AG09319 (cell line): ENCODE data around the gene STRIP1.

Experiments
- DNase-seq: peaks from one replicate; pipeline ENCODE4 v3.0.0-alpha.2; 2010; ENCODE audit warnings: low read depth; ENCODE audit errors: extremely low read depth
- TF ChIP-seq, protein P1 (sequence below): IDR thresholded peaks from 2 replicates; pipeline ENCODE4 v1.5.1; 2011; ENCODE audit warnings: low read depth, mild to moderate bottlenecking, inconsistent platforms, low read length, moderate library complexity

STRIP1 gene

DNA sequence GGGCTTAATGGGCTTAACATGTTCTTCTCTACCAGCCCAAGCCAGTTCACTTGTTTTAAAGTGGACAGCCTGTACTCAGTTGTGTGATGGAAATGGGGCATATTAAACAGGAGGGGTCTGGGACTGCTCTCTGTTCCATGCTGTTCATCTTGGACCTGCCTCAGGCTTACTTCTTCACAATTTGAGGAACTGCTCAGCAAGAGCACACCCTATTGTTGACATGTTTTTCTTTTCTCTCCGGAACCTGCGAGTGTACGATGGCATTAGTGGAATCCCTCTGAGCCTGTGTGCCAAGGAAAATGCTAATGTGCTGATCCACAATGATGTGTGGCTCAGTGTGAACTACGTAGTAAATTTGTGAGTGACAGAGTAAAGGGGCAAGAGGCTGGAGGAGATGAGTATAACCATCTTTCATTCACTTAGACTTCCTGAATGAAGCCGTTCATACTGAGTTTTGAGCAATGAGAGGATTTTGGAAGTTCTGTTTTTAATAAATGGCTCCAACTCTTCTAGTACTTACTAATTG is 43.0 kb upstream of the STRIP1 start:
- DNase-seq, result no peak
- TF ChIP-seq, protein P1, sequence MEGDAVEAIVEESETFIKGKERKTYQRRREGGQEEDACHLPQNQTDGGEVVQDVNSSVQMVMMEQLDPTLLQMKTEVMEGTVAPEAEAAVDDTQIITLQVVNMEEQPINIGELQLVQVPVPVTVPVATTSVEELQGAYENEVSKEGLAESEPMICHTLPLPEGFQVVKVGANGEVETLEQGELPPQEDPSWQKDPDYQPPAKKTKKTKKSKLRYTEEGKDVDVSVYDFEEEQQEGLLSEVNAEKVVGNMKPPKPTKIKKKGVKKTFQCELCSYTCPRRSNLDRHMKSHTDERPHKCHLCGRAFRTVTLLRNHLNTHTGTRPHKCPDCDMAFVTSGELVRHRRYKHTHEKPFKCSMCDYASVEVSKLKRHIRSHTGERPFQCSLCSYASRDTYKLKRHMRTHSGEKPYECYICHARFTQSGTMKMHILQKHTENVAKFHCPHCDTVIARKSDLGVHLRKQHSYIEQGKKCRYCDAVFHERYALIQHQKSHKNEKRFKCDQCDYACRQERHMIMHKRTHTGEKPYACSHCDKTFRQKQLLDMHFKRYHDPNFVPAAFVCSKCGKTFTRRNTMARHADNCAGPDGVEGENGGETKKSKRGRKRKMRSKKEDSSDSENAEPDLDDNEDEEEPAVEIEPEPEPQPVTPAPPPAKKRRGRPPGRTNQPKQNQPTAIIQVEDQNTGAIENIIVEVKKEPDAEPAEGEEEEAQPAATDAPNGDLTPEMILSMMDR, result no peak

DNA sequence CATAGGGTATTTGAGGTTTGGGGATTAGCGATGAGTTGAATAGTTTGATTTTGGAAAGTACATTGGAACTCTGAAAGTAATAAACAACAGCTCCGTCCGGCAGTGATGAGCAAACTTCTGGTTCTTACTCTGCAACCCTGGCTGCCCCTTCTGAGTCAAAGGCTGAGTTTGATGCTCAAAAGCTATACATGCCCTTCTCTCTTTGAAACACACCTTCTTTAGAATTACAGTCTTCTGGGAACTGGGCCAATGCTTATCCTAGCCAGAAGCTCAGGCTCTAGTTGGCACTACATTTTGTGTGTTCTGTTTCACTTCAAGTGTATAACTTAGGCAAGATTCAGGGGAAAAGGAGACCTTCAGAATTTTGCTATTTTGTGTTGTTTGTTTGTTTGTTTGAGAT is 40.5 kb upstream of the STRIP1 start:
- no peak for DNase-seq
- TF ChIP-seq, protein P1, result no peak

DNA sequence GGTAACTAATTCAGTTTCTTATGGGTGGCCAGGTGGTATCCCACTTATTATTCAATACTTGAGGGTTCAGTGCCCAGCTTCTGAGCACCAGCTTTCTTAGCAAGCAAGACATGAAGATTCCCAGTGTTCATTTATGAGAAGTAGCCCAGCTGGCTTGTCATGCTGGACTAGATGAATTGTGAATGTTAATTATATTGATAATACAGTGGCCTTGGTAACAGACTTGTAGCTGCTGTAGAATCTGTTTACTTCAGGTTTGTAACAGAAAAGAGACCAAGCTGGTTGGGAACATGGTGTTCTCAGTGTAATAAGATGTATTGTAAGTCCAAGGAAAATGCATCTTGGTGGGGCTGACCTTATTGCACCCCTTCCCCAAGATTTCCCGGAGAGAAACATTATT is 39.8 kb upstream of the STRIP1 start:
- DNase-seq, result no peak
- TF ChIP-seq, protein P1, result no peak

DNA sequence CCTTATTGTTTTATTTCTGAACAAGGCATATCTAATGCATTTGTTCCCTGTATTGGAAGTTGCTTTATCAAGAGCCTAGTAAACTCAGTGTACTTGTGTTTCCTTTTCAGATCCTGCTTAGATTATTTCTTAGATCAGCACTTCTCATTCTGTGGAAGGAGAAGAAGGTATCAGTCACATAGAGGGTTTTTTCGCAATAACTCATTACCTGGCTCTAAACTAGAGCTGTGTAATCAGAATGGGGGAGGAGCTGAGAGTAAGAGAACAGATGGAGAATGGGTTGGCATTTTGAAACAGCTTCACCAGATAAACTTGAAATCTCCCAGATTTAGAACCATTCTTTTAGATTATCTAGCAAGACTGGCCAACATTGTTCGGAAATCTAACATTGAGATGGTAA is 38.9 kb upstream of the STRIP1 start:
- TF ChIP-seq, protein P1, result no peak
- DNase-seq, result no peak

DNA sequence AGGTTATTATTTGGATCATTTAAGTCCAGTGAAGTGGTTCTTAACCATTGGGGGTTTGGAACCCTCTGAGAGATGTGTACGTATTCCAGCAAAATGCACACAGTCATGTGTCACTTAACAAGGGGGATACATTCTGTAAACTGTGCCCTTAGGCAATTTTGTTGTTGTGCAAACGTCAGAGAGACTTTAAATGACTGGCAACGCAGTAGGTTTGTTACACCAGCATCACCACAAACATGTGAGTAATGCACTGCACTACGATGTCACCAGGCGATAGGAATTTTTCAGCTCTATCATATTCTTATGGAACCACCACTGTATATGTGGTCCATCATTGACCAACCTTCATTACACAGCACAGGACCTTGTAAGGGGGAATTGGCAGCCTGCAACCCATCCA is 37.9 kb upstream of the STRIP1 start:
- TF ChIP-seq, protein P1, result no peak

DNA sequence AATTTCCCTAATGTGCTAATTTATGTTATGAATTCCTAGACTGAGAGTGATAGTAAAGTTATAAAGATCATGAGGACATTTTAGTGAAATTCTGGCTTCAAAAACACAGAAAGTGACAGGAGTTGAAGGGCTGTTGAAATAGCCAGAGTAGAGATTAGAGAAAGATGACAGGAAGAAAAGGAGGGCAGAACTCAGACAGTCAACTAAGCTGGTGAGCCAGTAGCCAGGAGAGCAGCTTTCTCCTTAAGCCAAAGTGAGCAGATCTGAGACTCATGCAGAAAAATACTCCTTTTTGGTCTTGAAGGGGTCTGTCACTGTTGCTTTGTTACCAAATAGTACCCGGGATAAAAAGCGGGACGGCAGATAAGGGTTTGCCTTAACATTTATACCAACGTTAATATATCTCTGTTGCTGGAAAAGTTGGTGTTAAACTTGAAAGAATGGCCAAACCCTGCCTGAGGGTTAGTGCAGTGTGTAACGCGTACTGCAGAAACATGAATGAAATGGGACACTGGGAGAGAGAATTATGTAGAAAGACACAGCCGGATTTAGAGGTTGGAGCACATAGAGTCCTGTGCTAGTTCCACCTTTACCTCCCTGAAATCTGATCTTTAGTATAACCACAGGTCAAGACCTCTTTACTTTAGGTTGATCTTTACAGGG is 37.1 kb upstream of the STRIP1 start:
- DNase-seq, result no peak
- TF ChIP-seq, protein P1, result no peak

More for the DNA sequence above, 37.9 kb upstream of the STRIP1 start:
- DNase-seq, result no peak

DNA sequence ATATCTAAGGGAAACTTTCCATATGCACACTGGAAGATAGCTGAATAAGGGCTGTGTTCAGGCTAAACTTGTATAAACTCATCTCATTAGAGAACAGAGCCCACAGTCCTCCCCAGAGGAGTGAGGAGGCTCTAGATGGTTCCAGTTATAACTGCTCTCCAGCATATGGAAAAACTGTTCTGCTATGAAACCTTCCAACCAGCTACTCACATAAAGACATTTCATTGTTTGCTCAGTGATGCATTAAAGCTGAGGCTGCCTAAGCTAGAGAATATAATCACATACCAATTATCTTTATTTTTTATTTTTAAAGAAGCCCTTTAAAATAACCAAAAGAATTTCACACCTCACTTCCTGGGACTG is 36.6 kb upstream of the STRIP1 start:
- no peak for DNase-seq
- TF ChIP-seq, protein P1, result no peak
